ENCODE results near the gene LKAAEAR1. TPM values are rescaled to one million over a fixed set of nuclear protein-coding genes. Genes with fewer than 3 reads are reported as not detected.

The LKAAEAR1 gene
- total RNA-seq, 1 experiment from 2014 or later = 9.9 TPM

DNA sequence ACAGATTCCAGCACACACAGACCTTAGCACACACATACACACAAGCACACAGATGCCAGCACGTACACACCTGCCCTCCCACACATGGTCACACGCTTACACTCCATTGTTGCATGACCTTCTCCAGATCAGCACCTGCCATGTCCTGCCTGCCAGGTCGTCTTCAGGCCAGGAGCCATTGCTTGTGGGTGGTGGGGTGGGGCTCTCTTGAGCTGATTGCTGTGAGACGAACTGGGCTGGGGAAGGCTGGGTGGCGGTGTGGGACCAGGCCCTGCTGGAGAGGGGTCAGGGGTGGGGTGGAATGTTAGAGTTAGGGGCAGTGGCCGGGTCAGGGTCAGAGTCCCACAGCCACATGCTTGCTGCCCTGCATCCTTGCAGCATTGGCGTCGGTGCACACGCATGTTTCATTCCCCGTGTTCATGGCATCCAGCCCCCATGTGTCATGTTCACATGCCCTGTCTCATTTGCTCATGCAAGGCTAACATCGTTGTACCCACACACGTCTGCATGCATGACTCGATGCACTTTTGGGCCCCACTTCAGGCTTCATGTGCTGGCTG lies 29.7 kb upstream of the LKAAEAR1 start:
- no peak for DNase-seq
- Histone ChIP-seq H3K4me3 (no peak overlapping the region), H3K27me3 (no peaks in the 10 kb centered on the region), H3K9me3 (no peaks in the 10 kb centered on the region), H3K36me3 (no peaks in the 10 kb centered on the region)

DNA sequence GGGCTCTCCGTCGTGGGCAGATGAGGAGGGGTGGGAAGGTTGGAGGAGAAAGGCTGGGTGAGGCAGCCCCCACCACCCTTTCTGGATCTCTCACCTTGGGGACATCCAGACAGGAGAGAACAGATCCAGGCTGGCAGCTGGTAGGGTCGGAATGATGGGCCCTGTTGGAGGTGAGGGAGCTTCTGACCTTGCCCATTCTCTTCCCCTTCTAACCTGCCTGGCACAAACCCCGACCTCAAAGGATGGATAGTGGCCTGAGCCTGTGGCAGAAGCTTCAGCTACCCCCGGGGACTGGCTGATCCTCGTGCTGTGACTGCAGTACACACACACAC lies 29.2 kb upstream of the LKAAEAR1 start:
- no peaks in the 10 kb centered on the region for H3K9me3 ChIP-seq
- no peak for DNase-seq
- H3K4me3 ChIP-seq = no peak overlapping the region
- no peaks in the 10 kb centered on the region for H3K36me3 ChIP-seq
- no peaks in the 10 kb centered on the region for H3K27me3 ChIP-seq

DNA sequence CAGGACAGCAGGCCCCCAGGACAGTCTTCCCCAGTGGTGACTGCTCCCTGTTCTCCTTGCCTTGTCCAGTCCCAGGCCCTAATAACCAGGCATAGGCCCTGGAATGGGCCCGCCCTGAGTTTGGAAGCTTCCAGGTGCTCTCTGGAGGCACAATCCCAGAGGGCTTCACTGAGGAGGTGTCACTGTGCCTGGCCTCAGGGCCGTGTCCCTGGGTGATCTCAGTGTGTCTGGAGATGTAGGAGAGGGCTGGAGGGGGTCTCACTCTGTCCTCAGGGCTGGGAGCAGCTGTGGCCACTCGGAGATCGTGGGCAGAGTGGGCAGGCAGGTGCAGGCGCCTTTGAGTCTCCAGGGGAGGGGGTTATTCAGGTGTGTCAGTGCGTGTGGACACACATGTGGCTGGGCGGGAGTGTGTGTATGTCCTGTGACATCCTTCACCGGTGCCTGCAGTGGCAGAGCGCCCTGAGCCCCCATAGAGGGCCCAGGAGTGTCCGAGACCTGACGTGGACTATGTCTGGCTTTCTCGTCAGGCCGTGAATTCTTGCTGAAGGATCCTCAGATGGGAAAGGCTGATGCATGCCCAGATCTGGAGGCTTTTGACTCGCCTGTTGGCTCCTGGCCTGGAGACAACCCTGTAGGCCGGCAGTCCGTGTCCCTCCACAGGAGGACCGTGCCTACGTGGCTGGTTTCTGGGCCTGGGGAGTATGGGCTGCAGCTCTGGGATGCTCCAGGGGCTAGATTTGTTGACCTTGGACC lies 28.7 kb upstream of the LKAAEAR1 start:
- DNase-seq = no peak
- no peak overlapping the region for H3K4me3 ChIP-seq
- no peaks in the 10 kb centered on the region for H3K27me3 ChIP-seq
- H3K9me3 ChIP-seq = no peaks in the 10 kb centered on the region
- H3K36me3 ChIP-seq = no peaks in the 10 kb centered on the region

DNA sequence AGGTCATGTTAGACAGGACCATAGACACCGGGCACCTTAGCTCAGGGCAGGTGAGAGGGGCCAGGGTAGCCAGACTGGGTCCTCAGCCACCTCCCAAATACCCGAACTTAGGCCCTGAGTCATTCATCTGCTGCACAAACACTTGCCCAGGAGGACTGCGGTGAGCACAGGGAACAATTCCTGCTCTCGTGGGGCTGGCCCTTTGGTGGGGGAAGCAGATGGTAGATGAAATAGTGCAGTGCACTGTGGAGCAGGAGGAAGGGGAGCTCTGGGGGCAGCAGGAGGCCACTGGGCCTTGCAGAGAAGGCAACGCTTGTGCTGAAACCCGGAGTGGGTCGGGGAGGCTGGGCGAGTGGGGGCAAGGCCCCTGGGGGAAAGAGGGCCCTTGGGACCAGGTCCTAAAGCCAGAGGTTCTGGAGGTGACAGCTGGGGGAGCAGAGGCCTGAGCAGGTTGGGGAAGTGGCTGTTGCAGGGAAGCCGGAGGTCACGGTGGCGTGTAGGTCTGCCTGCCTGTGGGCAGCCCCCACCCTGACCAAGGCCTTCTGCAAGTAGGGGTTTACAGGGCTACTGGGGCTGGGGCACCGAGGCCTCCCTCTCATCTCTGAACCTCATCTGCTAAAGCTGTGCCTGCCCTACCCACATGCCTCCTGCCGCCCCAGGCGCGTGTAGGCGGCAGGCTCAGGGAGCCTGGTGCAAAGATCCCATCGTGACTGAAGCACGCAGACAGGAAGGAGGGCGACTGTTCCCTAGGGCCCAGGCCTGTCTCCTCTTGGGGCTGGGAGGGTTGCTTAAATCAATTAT lies 27.8 kb upstream of the LKAAEAR1 start:
- Histone ChIP-seq H3K4me3 (no peak overlapping the region), H3K9me3 (no peaks in the 10 kb centered on the region), H3K27me3 (no peaks in the 10 kb centered on the region), H3K36me3 (no peaks in the 10 kb centered on the region)
- DNase-seq = no peak

DNA sequence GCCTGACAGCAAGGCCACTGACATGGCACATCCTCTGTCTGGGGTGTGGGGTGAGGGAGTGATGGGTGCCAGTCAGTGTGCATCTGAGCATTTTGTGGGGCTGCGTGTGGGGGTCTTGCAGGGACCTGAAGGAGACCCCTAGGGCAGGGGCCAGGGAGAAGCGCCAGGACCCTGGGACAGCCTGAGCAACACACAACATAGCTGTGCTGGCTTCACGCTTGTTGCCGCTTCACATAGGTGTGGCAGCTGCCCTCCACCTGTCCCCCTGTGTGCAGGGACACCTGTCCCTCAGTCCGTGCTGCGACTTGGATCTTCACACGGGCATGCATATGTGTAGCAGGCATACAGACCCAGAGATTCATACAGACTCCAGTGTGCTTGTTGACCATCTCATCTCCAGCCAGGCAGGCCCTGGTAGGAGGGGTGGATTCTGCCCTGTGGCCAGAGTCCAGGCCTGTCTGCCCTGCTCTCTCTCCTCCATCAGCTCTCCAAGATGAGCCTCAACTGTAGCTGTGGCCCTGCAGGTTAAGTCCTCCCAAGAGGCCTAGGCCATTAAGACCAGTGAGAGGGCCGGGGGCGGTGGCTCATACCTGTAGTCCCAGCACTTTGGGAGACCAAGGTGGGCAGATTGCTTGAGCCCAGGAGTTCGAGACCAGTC lies 26.3 kb upstream of the LKAAEAR1 start:
- Histone ChIP-seq H3K4me3 (no peak overlapping the region), H3K36me3 (no peaks in the 10 kb centered on the region), H3K9me3 (no peaks in the 10 kb centered on the region), H3K27me3 (no peaks in the 10 kb centered on the region)
- DNase-seq = no peak

DNA sequence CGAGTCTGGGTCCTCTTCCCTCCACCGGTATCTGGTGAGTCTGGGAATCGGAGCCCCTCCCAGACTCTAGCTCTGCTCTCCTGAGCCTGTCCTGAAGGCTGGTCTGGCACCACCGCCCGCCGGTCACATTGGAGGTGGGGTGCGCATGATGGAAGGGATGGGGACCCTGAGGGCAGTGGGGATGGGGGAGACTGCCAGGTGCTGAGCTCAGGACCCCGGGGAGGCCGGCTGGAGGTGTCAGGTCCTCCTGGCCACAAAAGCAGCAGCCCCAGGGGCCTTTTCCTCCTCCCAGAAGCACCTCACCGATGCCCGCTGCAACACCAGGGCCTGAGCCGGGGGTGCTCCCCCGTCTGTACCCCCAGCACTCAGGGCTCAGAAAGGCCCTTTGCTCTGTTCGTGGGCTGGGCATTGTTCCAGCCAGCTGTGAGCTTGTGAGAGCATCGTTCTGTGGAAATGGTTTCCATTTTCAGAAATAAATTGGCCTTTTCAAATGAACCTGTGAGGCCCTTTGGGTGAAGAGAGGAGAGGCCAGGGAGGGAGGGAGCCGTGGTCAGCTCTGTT lies 25.7 kb upstream of the LKAAEAR1 start:
- H3K27me3 ChIP-seq = no peaks in the 10 kb centered on the region
- no peak for DNase-seq
- H3K4me3 ChIP-seq = no peak overlapping the region
- H3K36me3 ChIP-seq = no peaks in the 10 kb centered on the region
- H3K9me3 ChIP-seq = no peaks in the 10 kb centered on the region

DNA sequence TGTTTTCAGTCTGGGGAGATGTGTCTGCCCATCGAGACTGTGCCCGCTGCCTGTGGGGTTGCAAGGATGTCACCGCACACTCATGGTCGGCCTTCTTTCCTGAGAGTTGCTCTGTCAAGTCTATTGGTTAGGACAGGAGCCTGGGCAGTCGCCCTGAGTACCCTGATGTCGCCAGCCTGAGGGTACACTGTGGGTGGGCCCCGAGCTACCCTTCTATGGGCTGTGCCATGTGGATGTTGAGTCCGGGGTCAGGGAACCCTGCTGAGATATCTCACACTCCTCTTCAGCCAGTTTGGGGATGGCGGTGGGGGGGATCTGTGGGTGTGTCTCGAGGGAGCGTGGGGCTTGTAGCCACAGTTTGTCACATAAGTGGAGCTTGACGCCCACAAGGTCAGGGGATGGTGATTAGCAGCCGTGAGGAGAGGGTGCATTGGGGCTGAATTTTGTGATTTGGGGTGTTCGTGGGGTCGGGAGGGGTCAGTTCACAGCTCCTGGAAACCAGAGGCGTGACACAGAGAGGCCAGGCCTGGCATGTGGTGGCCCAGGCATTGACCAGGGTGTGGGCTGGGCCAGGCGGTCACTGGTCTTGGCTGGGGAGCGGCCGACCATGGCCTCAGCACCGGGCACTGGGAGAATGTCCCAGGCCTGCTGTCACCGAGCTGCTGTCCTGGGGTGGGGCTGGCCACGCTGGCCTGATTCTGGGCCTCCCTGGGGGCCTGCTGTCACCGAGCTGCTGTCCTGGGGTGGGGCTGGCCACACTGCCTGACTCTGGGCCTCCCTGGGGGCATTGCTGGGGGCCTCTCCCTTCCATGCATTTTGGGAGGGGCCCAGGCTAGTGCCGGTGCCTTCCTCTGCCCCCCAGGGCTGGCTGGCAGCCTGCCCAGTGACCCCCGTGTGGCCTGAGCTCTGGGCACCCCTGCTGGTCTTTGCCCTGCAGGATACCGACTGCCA lies 24.8 kb upstream of the LKAAEAR1 start:
- no peak for DNase-seq

DNA sequence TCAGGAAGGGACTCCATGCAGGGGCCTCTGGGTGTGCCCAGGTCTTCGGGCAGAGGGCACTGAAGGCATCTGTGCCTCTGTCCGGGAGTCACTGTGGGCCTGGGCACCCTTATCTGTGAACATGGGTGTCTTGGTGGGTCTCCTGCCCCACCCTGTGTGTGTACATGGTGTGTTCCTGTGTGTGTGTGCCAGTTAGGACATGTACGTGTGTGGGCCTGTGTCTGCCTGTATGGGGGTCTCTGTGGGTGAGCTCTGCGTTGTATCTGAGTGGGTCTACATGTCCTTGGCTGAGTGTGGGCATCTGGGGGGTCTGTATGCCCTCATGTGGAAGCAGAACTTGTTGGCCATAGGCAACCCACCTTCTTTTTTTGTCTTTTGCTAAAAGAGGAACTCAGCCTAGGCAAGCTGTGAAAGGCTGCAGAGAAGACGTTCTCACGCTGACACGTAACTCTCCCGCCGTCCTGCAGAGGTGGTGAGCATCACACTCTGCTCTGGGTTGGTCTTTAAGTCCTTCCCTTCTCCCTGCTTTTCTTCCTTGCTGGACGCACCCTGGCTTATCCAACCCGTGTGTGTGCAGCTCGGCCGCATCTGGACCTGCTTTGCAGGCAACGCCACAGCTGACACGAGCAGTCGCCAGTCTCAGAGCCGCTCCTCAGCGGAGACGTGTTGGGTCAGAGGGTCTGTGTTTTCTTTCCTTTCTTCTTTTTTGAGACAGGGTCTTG lies 23.7 kb upstream of the LKAAEAR1 start:
- no peak for DNase-seq
- Histone ChIP-seq H3K4me3 (no peak overlapping the region), H3K27me3 (no peaks in the 10 kb centered on the region)

More for the DNA sequence above, 24.8 kb upstream of the LKAAEAR1 start:
- Histone ChIP-seq H3K4me3 (no peak overlapping the region), H3K36me3 (no peaks in the 10 kb centered on the region), H3K9me3 (no peaks in the 10 kb centered on the region), H3K27me3 (no peaks in the 10 kb centered on the region)

DNA sequence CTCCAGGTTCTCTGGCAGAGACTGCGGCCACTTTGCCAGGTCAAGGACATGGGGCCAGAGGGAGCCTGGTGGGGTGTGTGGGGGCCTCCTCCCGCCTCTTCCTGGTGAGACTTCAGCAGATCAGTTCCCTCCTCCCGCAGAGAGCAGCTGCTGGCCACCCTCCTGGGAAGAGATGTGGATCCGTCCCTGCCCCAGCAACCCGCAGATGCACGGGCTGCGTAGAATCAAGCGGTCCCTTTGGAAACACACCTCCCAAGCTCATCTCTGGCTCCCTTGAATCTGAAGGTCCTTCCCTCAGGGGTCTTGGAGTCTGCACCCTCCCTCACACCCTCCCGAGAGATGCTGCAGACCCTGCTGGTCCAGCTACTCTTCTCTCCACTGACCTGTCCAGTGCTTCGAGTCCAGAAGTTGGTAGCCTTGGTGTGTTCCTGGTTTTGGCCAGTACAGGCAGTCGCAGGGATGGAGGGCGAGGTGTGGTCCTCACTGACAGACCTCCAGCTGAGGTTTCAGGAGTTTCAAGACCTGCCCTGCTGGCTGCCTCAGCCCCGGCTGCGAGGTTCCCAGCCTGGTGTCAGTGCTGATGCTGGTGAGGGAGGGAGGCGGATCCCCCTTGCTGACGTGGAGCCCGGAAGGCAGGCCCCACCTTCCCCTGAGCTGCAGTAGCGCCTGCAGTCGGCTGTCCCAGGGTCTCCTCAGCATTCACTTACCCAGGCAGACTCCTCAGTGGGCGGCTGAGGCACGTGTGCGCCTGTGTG lies 23.0 kb upstream of the LKAAEAR1 start, which contains the start of gene NPBWR2:
TSS of gene NPBWR2 (minus strand) at position 585 of the 755 bp plus-strand sequence. CDS start 734 bp downstream, outside the sequence.
- DNase-seq = no peak
- H3K9me3 ChIP-seq = no peaks in the 10 kb centered on the region
- H3K27me3 ChIP-seq = peaks cover 3% of the 10 kb centered on the region; the same call in 1 of the 2 replicates
- no peaks in the 10 kb centered on the region for H3K36me3 ChIP-seq
- H3K4me3 ChIP-seq = no peak within 1 kb of the TSS

More for the DNA sequence above, 23.7 kb upstream of the LKAAEAR1 start:
- no peaks in the 10 kb centered on the region for H3K36me3 ChIP-seq
- H3K9me3 ChIP-seq = no peaks in the 10 kb centered on the region

DNA sequence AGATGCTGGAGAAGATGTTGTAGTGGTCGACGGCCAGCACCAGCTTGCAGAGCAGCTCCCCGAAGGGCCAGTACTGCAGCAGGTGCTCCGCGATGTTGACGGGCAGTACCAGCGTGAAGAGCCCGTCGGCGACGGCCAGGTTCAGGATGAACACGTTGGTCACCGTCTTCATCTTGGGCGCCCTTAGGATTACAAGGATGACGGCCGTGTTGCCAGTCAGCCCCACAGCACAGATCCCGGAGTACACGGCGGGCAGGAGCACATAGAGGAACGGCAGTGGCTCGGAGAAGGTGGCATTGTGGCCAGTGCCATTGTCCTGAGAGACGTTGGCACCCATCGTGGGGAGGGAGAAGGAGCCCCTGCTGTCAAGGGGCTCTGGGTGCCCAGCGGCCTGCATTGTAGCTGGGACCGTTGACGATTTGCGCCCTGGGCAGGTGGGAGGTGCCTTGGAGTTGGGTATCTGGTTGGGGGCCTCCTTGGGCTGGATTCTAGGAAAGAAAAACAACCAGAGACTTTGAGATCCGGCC lies 22.3 kb upstream of the LKAAEAR1 start:
- Histone ChIP-seq H3K9me3 (no peaks in the 10 kb centered on the region), H3K36me3 (no peaks in the 10 kb centered on the region), H3K27me3 (peaks cover 8% of the 10 kb centered on the region), H3K4me3 (no peak overlapping the region)
- DNase-seq = no peak

DNA sequence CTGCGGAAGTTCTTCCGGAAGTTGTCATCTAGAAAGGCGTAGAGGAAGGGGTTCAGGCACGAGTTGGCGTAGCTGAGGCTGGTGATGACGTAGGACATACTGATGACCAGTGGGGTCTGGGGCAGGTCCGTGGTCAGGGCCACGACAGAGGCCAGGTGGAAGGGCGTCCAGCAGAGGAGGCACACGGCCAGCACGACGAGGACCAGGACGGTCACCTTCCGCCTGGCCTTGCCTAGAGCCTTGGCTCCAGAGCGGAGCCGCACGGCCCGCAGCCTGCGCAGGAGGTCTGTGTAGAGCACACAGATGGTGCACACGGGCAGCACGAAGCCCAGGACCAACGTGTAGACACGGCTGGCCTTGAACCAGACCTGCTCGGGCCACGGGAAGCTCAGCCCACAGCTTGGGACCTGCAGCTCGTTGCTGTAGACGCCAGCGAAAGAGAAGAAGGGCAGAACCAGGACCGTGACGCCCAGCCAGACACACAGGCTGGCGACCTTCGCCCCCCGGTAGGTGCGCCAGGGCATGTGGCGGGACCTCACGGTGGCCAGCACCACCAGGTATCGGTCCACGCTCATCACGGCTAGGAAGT lies 21.7 kb upstream of the LKAAEAR1 start:
- DNase-seq = no peak

DNA sequence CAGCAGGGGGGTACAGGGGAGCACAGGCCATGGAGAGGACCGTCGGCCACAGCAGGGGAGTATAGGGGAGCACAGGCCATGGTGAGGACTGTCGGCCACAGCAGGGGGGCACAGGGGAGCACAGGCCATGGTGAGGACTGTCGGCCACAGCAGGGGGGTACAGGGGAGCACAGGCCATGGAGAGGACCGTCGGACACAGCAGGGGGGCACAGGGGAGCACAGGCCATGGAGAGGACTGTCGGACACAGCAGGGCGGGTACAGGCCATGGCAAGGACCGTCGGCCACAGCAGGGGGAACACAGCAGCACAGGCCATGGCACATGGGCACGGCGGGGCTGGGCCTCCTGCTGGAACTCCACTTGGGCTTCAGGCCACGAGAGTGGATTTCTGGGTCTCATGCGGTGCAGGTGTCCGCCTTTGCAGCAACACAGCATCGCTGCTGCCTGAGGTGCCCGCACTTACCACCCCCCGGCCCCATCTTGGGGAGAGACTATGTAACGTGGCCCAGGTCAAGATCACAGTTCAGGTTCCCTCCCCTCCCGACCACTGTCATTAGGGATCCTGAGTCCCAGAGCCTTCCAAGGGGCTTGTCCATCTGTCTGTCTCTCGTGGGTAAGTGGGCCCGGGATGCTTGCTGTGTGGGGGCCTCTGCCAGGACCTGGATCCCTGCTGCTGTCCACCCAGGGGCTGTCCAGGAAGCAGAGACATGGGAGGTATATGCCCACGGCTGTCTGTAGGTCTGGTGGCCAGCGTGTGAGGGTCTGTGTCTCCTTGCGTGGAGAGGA lies 20.7 kb upstream of the LKAAEAR1 start:
- Histone ChIP-seq H3K36me3 (no peaks in the 10 kb centered on the region), H3K9me3 (no peaks in the 10 kb centered on the region), H3K4me3 (no peak overlapping the region), H3K27me3 (peaks cover 16% of the 10 kb centered on the region)
- DNase-seq = no peak

More for the DNA sequence above, 21.7 kb upstream of the LKAAEAR1 start:
- Histone ChIP-seq H3K9me3 (no peaks in the 10 kb centered on the region), H3K36me3 (no peaks in the 10 kb centered on the region), H3K27me3 (peaks cover 13% of the 10 kb centered on the region), H3K4me3 (no peak overlapping the region)

DNA sequence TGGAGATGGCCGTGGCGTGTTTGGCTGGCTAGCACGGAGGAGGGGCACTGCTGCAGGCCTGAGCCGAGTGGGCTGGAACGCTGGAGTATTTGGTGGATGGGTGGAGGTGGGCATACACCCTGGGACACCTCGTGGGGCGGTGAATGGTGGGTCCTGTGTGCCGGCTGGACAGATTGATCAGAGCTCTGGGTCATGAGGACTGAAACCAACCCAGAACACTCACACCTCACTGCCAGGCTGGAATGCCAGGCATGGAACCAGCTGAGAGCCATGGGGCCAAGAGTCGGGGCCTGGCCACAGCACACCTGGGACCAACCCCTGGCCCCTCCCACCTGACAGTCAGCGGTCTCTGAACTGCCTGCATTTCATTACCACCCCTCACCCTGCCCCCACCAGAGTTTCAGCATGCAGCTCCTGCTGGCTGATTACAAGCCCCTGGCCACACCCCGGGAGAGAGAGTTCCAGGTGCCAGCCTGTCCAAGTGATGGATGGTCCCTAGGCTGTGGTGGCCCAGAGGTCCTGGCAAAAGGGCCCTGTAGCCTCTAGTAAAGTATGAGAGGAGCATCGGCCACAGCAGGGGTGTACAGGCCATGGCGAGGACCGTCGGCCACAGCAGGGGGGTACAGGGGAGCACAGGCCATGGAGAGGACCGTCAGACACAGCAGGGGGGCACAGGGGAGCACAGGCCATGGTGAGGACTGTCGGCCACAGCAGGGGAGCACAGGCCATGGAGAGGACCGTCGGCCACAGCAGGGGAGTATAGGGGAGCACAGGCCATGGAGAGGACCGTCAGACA lies 19.9 kb upstream of the LKAAEAR1 start:
- Histone ChIP-seq H3K27me3 (peaks cover 16% of the 10 kb centered on the region), H3K36me3 (no peaks in the 10 kb centered on the region), H3K9me3 (no peaks in the 10 kb centered on the region), H3K4me3 (no peak overlapping the region)
- DNase-seq = no peak
